Cardiac muscle cell (in vitro differentiated cells and primary cell): ENCODE measurements around the gene PARN. TPM values are rescaled to one million over a fixed set of nuclear protein-coding genes. Genes with fewer than 3 reads are reported as not detected.
"Not testable (repeated sequence)": the region's sequence is repeated elsewhere in the genome, so short reads cannot be mapped to it uniquely, and the experiment has no call there.

Experiments used
- DNase-seq, 2 donors: peaks; one replicate each; pipeline versions ENCODE4 v3.0.0 to v3.0.0-alpha.2; 2010 to 2017; ENCODE audit warnings: low read depth in 1 of 2, low spot score in 1 of 2
- H3K27ac ChIP-seq: fragments of 200-600 bp; sonication (generic); 2 replicates; pipeline ENCODE4 v1.5.1; 2016
- H3K27me3 ChIP-seq: fragments of 200-600 bp; sonication (generic); 2 replicates; pipeline ENCODE4 v1.6.0; 2016; ENCODE audit warnings: control low read depth
- H3K36me3 ChIP-seq: fragments of 200-600 bp; sonication (generic); 2 replicates; pipeline ENCODE4 v1.5.1; 2016; ENCODE audit warnings: control low read depth
- H3K4me1 ChIP-seq: fragments of 200-600 bp; sonication (generic); 2 replicates; pipeline ENCODE4 v1.8.1; 2017; ENCODE audit warnings: low read depth, mild to moderate bottlenecking, mixed run types
- H3K4me3 ChIP-seq: fragments of 200-600 bp; sonication (generic); 2 replicates; pipeline ENCODE4 v1.5.1; 2016; ENCODE audit warnings: mild to moderate bottlenecking
- H3K9me3 ChIP-seq: fragments of 200-600 bp; sonication (generic); 2 replicates; pipeline ENCODE4 v1.5.1; 2017; ENCODE audit warnings: low read depth, mild to moderate bottlenecking, control low read depth
- CTCF ChIP-seq: IDR thresholded peaks from 2 replicates; pipeline ENCODE4 v1.5.1; 2012; ENCODE audit warnings: low read depth, mild to moderate bottlenecking, low read length
- polyA plus RNA-seq: library from polyadenylated mRNA; unstranded; fragments of >200 nt; fragmentation: Nextera tagmentation; extraction: Ambion mirVana; gene quantifications from 2 replicates; pipeline ENCODE4 v1.2.1, GENCODE V29; 2016
- total RNA-seq: library from RNA; depleted of rRNA; stranded (reverse); fragments of >200 nt; gene quantifications from 2 replicates; pipeline ENCODE4 v1.2.3, GENCODE V29; 2016

Gene PARN
- total and polyA plus RNA-seq, 2 experiments from 2014 or later, result 22.4 to 36.3 TPM

- Histone ChIP-seq H3K36me3 (peaks cover 33% of the 10 kb centered on the region), H3K9me3 (no peaks in the 10 kb centered on the region), H3K4me3 (no peak overlapping the region), H3K27me3 (no peaks in the 10 kb centered on the region), H3K27ac (no peak overlapping the region), H3K4me1 (no peaks in the 10 kb centered on the region)
- TF ChIP-seq CTCF, result peak; percentile 46
- peak; percentile 16 to 51 for DNase-seq
These were observed 29.9 kb downstream of the PARN start for GRCh38 chr16:14600164-14600563.

- Histone ChIP-seq H3K9me3 (no peaks in the 10 kb centered on the region), H3K4me3 (no peak overlapping the region), H3K27ac (no peak overlapping the region), H3K36me3 (peaks cover 30% of the 10 kb centered on the region), H3K27me3 (no peaks in the 10 kb centered on the region), H3K4me1 (no peaks in the 10 kb centered on the region)
- no peak for DNase-seq
- TF ChIP-seq CTCF, result no peak
These were observed 43.3 kb downstream of the PARN start for GRCh38 chr16:14586637-14587305.

- DNase-seq, result no peak
- peaks cover 37% of the 10 kb centered on the region for H3K36me3 ChIP-seq
- no peak overlapping the region for H3K4me3 ChIP-seq
- no peaks in the 10 kb centered on the region for H3K4me1 ChIP-seq
- H3K27me3 ChIP-seq, result no peaks in the 10 kb centered on the region
- no peak overlapping the region for H3K27ac ChIP-seq
- no peak for TF ChIP-seq CTCF
- no peaks in the 10 kb centered on the region for H3K9me3 ChIP-seq
These were observed 44.8 kb downstream of the PARN start for GRCh38 chr16:14585287-14585686.

DNA sequence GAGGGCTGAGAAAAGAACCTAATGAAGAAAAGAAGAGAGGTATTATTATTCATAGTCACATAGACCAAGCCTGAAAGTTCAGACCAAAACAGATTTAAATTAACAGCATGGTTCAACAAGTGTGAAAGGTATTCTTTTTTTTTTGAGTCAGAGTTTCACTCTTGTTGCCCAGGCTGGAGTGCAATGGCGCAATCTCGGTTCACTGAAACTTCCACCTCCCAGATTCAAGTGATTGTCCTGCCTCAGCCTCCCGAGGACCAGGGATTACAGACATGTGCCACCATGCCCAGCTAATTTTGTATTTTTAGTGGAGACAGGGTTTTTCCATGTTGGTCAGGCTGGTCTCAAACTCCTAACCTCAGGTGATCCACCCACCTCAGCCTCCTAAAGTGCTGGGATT lies 49.1 kb downstream of the PARN start:
- H3K27ac ChIP-seq, H3K4me3 ChIP-seq: not testable (repeated sequence)
- peaks cover 68% of the 10 kb centered on the region for H3K36me3 ChIP-seq

DNA sequence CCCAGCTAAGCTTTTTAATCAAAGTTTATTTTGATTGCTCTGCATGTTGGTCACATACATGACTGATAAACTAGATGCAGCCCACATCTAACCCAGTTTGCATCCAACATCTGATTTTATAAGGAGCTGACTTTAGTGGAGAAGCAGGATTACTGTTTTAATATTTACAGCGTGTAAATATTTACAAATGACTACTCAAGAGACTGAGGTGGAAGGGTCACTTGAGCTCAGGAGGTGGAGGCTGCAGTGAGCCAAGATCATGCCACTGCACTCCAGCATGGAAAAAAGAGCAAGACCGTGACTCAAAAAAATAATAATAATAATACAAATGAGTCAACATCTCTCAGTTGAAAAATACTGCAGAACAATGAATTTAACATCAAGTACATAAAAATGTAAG lies 50.8 kb downstream of the PARN start:
- H3K36me3 ChIP-seq, result peaks cover 64% of the 10 kb centered on the region
- H3K4me3 ChIP-seq, result no peak overlapping the region
- no peak for TF ChIP-seq CTCF
- no peaks in the 10 kb centered on the region for H3K4me1 ChIP-seq
- H3K27me3 ChIP-seq, result no peaks in the 10 kb centered on the region
- H3K27ac ChIP-seq, result no peak overlapping the region
- H3K9me3 ChIP-seq, result no peaks in the 10 kb centered on the region
- DNase-seq, result no peak

More for the DNA sequence above, 49.1 kb downstream of the PARN start:
- not testable (repeated sequence) for H3K9me3 ChIP-seq, DNase-seq, H3K4me1 ChIP-seq, H3K27me3 ChIP-seq

GRCh38 chr16:14576532-14576931 lies 53.5 kb downstream of the PARN start:
- peaks cover 46% of the 10 kb centered on the region for H3K36me3 ChIP-seq
- no peaks in the 10 kb centered on the region for H3K9me3 ChIP-seq

More at GRCh38 chr16:14576532-14576931, 53.5 kb downstream of the PARN start:
- TF ChIP-seq CTCF, result no peak
- no peak overlapping the region for H3K4me3 ChIP-seq
- no peak overlapping the region for H3K27ac ChIP-seq
- no peak for DNase-seq
- no peaks in the 10 kb centered on the region for H3K4me1 ChIP-seq
- no peaks in the 10 kb centered on the region for H3K27me3 ChIP-seq
